ENCODE data around the gene CLSTN2.

Gene CLSTN2

GRCh38 chr3:140470962-140471361 is 536.0 kb downstream of the CLSTN2 start (continued):
- TF ChIP-seq PBX3 (CRISPR knock-in tag; IDR thresholded peaks at IDR 0.05) (no peak), ZNF366 (tag by site-specific recombination; conservative IDR thresholded peaks at IDR 0.05) (no peak), ZNF610 (tag by site-specific recombination; IDR thresholded peaks at IDR 0.05; ENCODE audit: borderline replicate concordance) (no peak), ZNF792 (tag by site-specific recombination; IDR thresholded peaks at IDR 0.05) (no peak), ZSCAN18 (tag by site-specific recombination; IDR thresholded peaks at IDR 0.05) (no peak), KLF7 (tag by site-specific recombination; IDR thresholded peaks at IDR 0.05; ENCODE audit: borderline replicate concordance) (no peak), REPIN1 (tag by site-specific recombination; IDR thresholded peaks at IDR 0.05; ENCODE audit: low read depth) (no peak)

GRCh38 chr3:140472306-140473020 is 537.5 kb downstream of the CLSTN2 start:
- Histone ChIP-seq H3K9me3 (ENCODE audit: control insufficient read depth, insufficient read depth, low read depth, low read length) (no peaks in the 10 kb centered on the region), H3K4me3 (ENCODE audit: low read depth, low read length) (no peak overlapping the region), H3K27ac (ENCODE audit: extremely low read depth, low read depth, low read length) (no peak overlapping the region), H3K36me3 (ENCODE audit: control insufficient read depth in 2 of 2, insufficient read depth in 1 of 2, low read length in 2 of 2) (no peaks in the 10 kb centered on the region), H3K4me1 (ENCODE audit: control insufficient read depth, insufficient read depth, low read length) (0 out of 2 replicates have a peak, but pooled peaks cover 2% of the 10 kb centered on the region)
- ChIA-PET CTCF (no interaction called here), POLR2A (no interaction called here)
- TF ChIP-seq ZNF654 (tag by site-specific recombination; IDR thresholded peaks at IDR 0.05; ENCODE audit: low read depth), result no peak
- no peak for TF ChIP-seq ZNF391 (tag by site-specific recombination; IDR thresholded peaks at IDR 0.05; ENCODE audit: borderline replicate concordance, low read depth)

- CTCF ChIA-PET, result no interaction called here
- Histone ChIP-seq H3K9me3 (ENCODE audit: control insufficient read depth, insufficient read depth, low read depth, low read length) (no peaks in the 10 kb centered on the region), H3K36me3 (ENCODE audit: control insufficient read depth in 2 of 2, insufficient read depth in 1 of 2, low read length in 2 of 2) (no peaks in the 10 kb centered on the region), H3K4me1 (ENCODE audit: control insufficient read depth, insufficient read depth, low read length) (no peaks in the 10 kb centered on the region), H3K4me3 (ENCODE audit: low read depth, low read length) (no peak overlapping the region), H3K27ac (ENCODE audit: extremely low read depth, low read depth, low read length) (no peak overlapping the region)
- POLR2A ChIA-PET, result no interaction called here
- TF ChIP-seq ZFP37 (tag by site-specific recombination; IDR thresholded peaks at IDR 0.05), result no peak
- no peak for TF ChIP-seq HIC1 (tag by site-specific recombination; IDR thresholded peaks at IDR 0.05)
- no peak for TF ChIP-seq ZFP41 (tag by site-specific recombination; IDR thresholded peaks at IDR 0.05; ENCODE audit: borderline replicate concordance)
- TF ChIP-seq BCL11B (tag by site-specific recombination; IDR thresholded peaks at IDR 0.05; ENCODE audit: low read depth), result no peak
- no peak for TF ChIP-seq OVOL3 (tag by site-specific recombination; IDR thresholded peaks at IDR 0.05)
- TF ChIP-seq ZNF157 (tag by site-specific recombination; IDR thresholded peaks at IDR 0.05), result no peak
- no peak for TF ChIP-seq ZNF76 (tag by site-specific recombination; IDR thresholded peaks at IDR 0.05; ENCODE audit: borderline replicate concordance, low read depth)
- TF ChIP-seq CTCF (tag by site-specific recombination; IDR thresholded peaks at IDR 0.05), result no peak
- TF ChIP-seq ZNF398 (tag by site-specific recombination; IDR thresholded peaks at IDR 0.05), result no peak
- no peak for TF ChIP-seq ZNF600 (tag by site-specific recombination; IDR thresholded peaks at IDR 0.05)
- no peak for TF ChIP-seq ZNF580 (tag by site-specific recombination; IDR thresholded peaks at IDR 0.05)
- no peak for TF ChIP-seq ZNF791 (tag by site-specific recombination; IDR thresholded peaks at IDR 0.05)
- no peak for TF ChIP-seq ZNF501 (tag by site-specific recombination; IDR thresholded peaks at IDR 0.05)
- TF ChIP-seq ZNF621 (tag by site-specific recombination; IDR thresholded peaks at IDR 0.05), result no peak
- no peak for TF ChIP-seq ZNF2 (tag by site-specific recombination; IDR thresholded peaks at IDR 0.05)
- no peak for TF ChIP-seq ZNF530 (tag by site-specific recombination; IDR thresholded peaks at IDR 0.05; ENCODE audit: low read depth)
Measured at GRCh38 chr3:140487566-140487965, 552.6 kb downstream of the CLSTN2 start.

Data from HEK293 (cell line).